SK-N-MC (cell line): ENCODE results near the gene ZNF44.

Experiments used
- EZH2 ChIP-seq: fragments of 200-600 bp; sonication (generic); IDR thresholded peaks from one replicate; pipeline ENCODE4 v1.6.1; 2017; ENCODE audit warnings: antibody characterized with exemption
- POLR2AphosphoS5 ChIP-seq: IDR thresholded peaks from 2 replicates; pipeline ENCODE4 v1.6.1; 2012; ENCODE audit warnings: mild to moderate bottlenecking, low read depth, low read length, borderline replicate concordance

DNA sequence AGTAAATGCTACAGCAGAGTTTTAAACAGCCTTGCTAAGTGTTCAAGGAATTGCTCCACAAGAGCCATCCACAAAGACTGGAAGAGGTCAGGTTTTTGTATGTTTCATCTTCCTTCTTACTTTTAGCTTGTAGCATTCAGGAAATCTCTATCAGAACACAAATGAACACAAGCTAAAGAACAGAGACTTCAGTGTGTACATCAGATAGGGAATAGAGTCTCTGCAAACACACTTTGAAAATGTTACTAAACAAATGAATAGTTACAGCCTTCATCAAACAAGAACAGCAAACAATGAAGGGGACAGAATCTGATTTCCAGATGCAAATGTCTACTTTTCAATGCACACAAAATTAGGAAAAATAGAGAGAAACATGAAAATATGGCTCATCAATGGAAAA lies 31.0 kb upstream of the ZNF44 start:
- TF ChIP-seq EZH2 = no peak
- no peak for TF ChIP-seq POLR2AphosphoS5
